AG09309 (cell line): ENCODE data around the gene WDR26.
A peak's percentile ranks its signal among the peaks of the same experiment; 100 is the strongest.
"Not testable (repeated sequence)": the region's sequence is repeated elsewhere in the genome, so short reads cannot be mapped to it uniquely, and the experiment has no call there.

ENCODE experiments used
- DNase-seq: peaks from one replicate; pipeline ENCODE4 v3.0.0-alpha.2; 2010; ENCODE audit warnings: low read depth
- H3K4me3 ChIP-seq: 2 replicates; pipeline ENCODE4 v1.5.1; 2011; ENCODE audit warnings: mild to moderate bottlenecking, low read depth, low read length, moderate library complexity; ENCODE audit not compliant: control insufficient read depth
- CTCF ChIP-seq: IDR thresholded peaks from 2 replicates; pipeline ENCODE4 v1.5.1; 2011; ENCODE audit warnings: mild to moderate bottlenecking, low read depth, low read length, inconsistent platforms; ENCODE audit not compliant: insufficient read depth, control insufficient read depth; ENCODE audit errors: missing control alignments

The WDR26 gene

GRCh38 chr1:224368409-224368808 lies 66.2 kb downstream of the WDR26 start:
- DNase-seq: no peak
- TF ChIP-seq CTCF: no peak
- no peak overlapping the region for H3K4me3 ChIP-seq

GRCh38 chr1:224359207-224359606 lies 75.4 kb downstream of the WDR26 start:
- no peak for TF ChIP-seq CTCF
- no peak for DNase-seq
- no peak overlapping the region for H3K4me3 ChIP-seq

- no peak for TF ChIP-seq CTCF
- no peak for DNase-seq
- peak overlapping the region; percentile 77; the same call in 1 of the 2 replicates for H3K4me3 ChIP-seq
Measured at GRCh38 chr1:224358237-224358636, 76.4 kb downstream of the WDR26 start.

GRCh38 chr1:224357626-224358124 lies 76.9 kb downstream of the WDR26 start:
- no peak for TF ChIP-seq CTCF
- peak overlapping the region; percentile 77 for H3K4me3 ChIP-seq
- DNase-seq: peak; percentile 47

- peak; percentile 80 for DNase-seq
- peak within 1 kb of the TSS; percentile 77 for H3K4me3 ChIP-seq
- TF ChIP-seq CTCF: no peak
Measured at GRCh38 chr1:224356685-224357625, 77.6 kb downstream of the WDR26 start, which contains the start of gene CNIH4. TSS of gene CNIH4 (plus strand) at chr1:224356879. CDS start at chr1:224356925, 46 bp downstream.

- no peak for DNase-seq
- no peak for TF ChIP-seq CTCF
- no peak overlapping the region for H3K4me3 ChIP-seq
Measured at GRCh38 chr1:224353975-224354925, 80.3 kb downstream of the WDR26 start.

- H3K4me3 ChIP-seq, DNase-seq: not testable (repeated sequence)
Measured at GRCh38 chr1:224352436-224353085, 82.0 kb downstream of the WDR26 start.

- DNase-seq, H3K4me3 ChIP-seq: not testable (repeated sequence)
Measured at GRCh38 chr1:224349716-224350115, 84.9 kb downstream of the WDR26 start.
